H1 (cell line): ENCODE data around the gene ARHGEF26.

ENCODE experiments used
- BCL11A ChIP-seq, 2 experiments: IDR thresholded peaks; one replicate each; pipeline ENCODE4 v1.6.1; 2011; ENCODE audit warnings: low read depth in 2 of 2, low read length in 2 of 2, mild to moderate bottlenecking in 2 of 2
- BRCA1 ChIP-seq: IDR thresholded peaks from 2 replicates; pipeline ENCODE4 v1.6.1; 2012; ENCODE audit warnings: low read depth, low read length, improper control_type of control experiment
- CHD1 ChIP-seq: IDR thresholded peaks from 2 replicates; pipeline ENCODE4 v1.6.1; 2012; ENCODE audit warnings: low read depth, low read length, improper control_type of control experiment
- CTCF ChIP-seq, 3 experiments: IDR thresholded peaks; 1 replicate in 2 of 3; 2 replicates in 1 of 3; pipeline versions ENCODE4 v1.5.1 to v1.6.1; 2011; ENCODE audit warnings: low read length in 3 of 3, mild to moderate bottlenecking in 3 of 3, inconsistent platforms in 2 of 3, low read depth in 1 of 3, moderate library complexity in 1 of 3; ENCODE audit not compliant: insufficient read depth in 1 of 3; ENCODE audit errors: control extremely low read depth in 1 of 3
- EP300 ChIP-seq, 2 experiments: IDR thresholded peaks; 1 replicate in 1 of 2; 2 replicates in 1 of 2; pipeline ENCODE4 v1.6.1; 2011 to 2012; ENCODE audit warnings: low read depth in 2 of 2, low read length in 2 of 2, mild to moderate bottlenecking in 2 of 2, borderline replicate concordance in 1 of 2, inconsistent platforms in 1 of 2, moderate library complexity in 1 of 2
- FOSL1 ChIP-seq: IDR thresholded peaks from 2 replicates; pipeline ENCODE4 v1.6.1; 2011; ENCODE audit warnings: mild to moderate bottlenecking, low read depth, low read length, moderate library complexity; ENCODE audit not compliant: insufficient read depth
- JUND ChIP-seq: IDR thresholded peaks from 2 replicates; pipeline ENCODE4 v1.6.1; 2011; ENCODE audit warnings: mild to moderate bottlenecking, improper control_type of control experiment, low read length
- MAX ChIP-seq: IDR thresholded peaks from 2 replicates; pipeline ENCODE4 v1.6.1; 2012; ENCODE audit warnings: inconsistent platforms
- POLR2A ChIP-seq, 2 experiments: IDR thresholded peaks; 1 replicate in 1 of 2; 2 replicates in 1 of 2; pipeline ENCODE4 v1.6.1; 2011; ENCODE audit warnings: low read depth in 2 of 2, low read length in 2 of 2, mild to moderate bottlenecking in 2 of 2; ENCODE audit errors: control extremely low read depth in 1 of 2
- POLR2AphosphoS5 ChIP-seq: IDR thresholded peaks from 2 replicates; pipeline ENCODE4 v1.6.1; 2011; ENCODE audit warnings: low read depth, low read length
- TAF1 ChIP-seq: IDR thresholded peaks from 2 replicates; pipeline ENCODE4 v1.6.1; 2011; ENCODE audit warnings: mild to moderate bottlenecking, low read depth, low read length
- TCF12 ChIP-seq: IDR thresholded peaks from 2 replicates; pipeline ENCODE4 v1.6.1; 2011; ENCODE audit warnings: low read depth, mild to moderate bottlenecking, low read length
- USF2 ChIP-seq: IDR thresholded peaks from 2 replicates; pipeline ENCODE4 v1.6.1; 2011; ENCODE audit warnings: low read length, improper control_type of control experiment
- ZNF274 ChIP-seq: IDR thresholded peaks from 2 replicates; pipeline ENCODE4 v1.7.0; 2012; ENCODE audit warnings: low read length, borderline replicate concordance; ENCODE audit errors: extremely low read depth

GRCh38 chr3:154119951-154120350 lies 1.2 kb upstream of the ARHGEF26 start:
- TF ChIP-seq ZNF274 (no peak), CTCF (IDR thresholded peaks at IDR 0.05; ENCODE audit: control extremely low read depth in 1 of 3, insufficient read depth in 1 of 3, low read depth in 1 of 3, low read length in 3 of 3) (no peak), JUND (no peak), TCF12 (no peak), POLR2A (IDR thresholded peaks at IDR 0.05; ENCODE audit: control extremely low read depth in 1 of 2, low read depth in 2 of 2, low read length in 2 of 2) (no peak), MAX (no peak), BCL11A (IDR thresholded peaks at IDR 0.05; ENCODE audit: low read depth in 2 of 2, low read length in 2 of 2) (no peak), EP300 (IDR thresholded peaks at IDR 0.05; ENCODE audit: borderline replicate concordance in 1 of 2, low read depth in 2 of 2, low read length in 2 of 2) (no peak), USF2 (no peak), FOSL1 (no peak), POLR2AphosphoS5 (no peak), TAF1 (no peak), CHD1 (no peak), BRCA1 (no peak)
